Neural progenitor cell (in vitro differentiated cells): ENCODE measurements around the gene XIRP1. TPM values are rescaled to one million over a fixed set of nuclear protein-coding genes. Genes with fewer than 3 reads are reported as not detected.
A peak's percentile ranks its signal among the peaks of the same experiment; 100 is the strongest.

ENCODE experiments used
- DNase-seq: peaks from one replicate; pipeline ENCODE4 v3.0.0-alpha.2; 2016; ENCODE audit warnings: low spot score
- H2AFZ ChIP-seq: fragments of 200-600 bp; sonication (generic); replicated peaks from 2 replicates; pipeline ENCODE4 v1.6.1; 2016; ENCODE audit warnings: antibody characterized with exemption
- H3F3A ChIP-seq: fragments of 200-600 bp; sonication (generic); 2 replicates; pipeline ENCODE4 v1.6.1; 2016; ENCODE audit warnings: antibody characterized with exemption, low read depth
- H3K27ac ChIP-seq: fragments of 200-600 bp; sonication (generic); 2 replicates; pipeline ENCODE4 v1.5.1; 2016; ENCODE audit warnings: mild to moderate bottlenecking
- H3K27me3 ChIP-seq: fragments of 200-600 bp; sonication (generic); 2 replicates; pipeline ENCODE4 v1.6.1; 2016; ENCODE audit warnings: mild to moderate bottlenecking, moderate library complexity
- H3K36me3 ChIP-seq: fragments of 200-600 bp; sonication (generic); 2 replicates; pipeline ENCODE4 v1.5.1; 2016
- H3K4me1 ChIP-seq: fragments of 200-600 bp; sonication (generic); 2 replicates; pipeline ENCODE4 v1.6.1; 2016; ENCODE audit warnings: mixed run types
- H3K4me2 ChIP-seq: fragments of 200-600 bp; sonication (generic); 2 replicates; pipeline ENCODE4 v1.6.1; 2016
- H3K4me3 ChIP-seq: fragments of 200-600 bp; sonication (generic); 2 replicates; pipeline ENCODE4 v1.5.1; 2016
- H3K79me2 ChIP-seq: fragments of 200-600 bp; sonication (generic); 2 replicates; pipeline ENCODE4 v1.6.1; 2016; ENCODE audit warnings: low read depth
- H3K9ac ChIP-seq: fragments of 200-600 bp; sonication (generic); 2 replicates; pipeline ENCODE4 v1.6.1; 2016
- H3K9me3 ChIP-seq: fragments of 200-600 bp; sonication (generic); 2 replicates; pipeline ENCODE4 v1.5.1; 2016; ENCODE audit warnings: low read depth
- H4K20me1 ChIP-seq: fragments of 200-600 bp; sonication (generic); 2 replicates; pipeline ENCODE4 v1.6.1; 2016; ENCODE audit warnings: low read depth
- H3K27ac Mint-ChIP-seq: 3 replicates; pipeline ENCODE4 v1.8.0; 2021; ENCODE audit warnings: mixed read lengths
- H3K27me3 Mint-ChIP-seq: 2 replicates; pipeline ENCODE4 v1.8.0; 2022; ENCODE audit warnings: low read depth, mild to moderate bottlenecking, inconsistent platforms, moderate library complexity, mixed read lengths; ENCODE audit not compliant: insufficient read depth
- H3K36me3 Mint-ChIP-seq: 3 replicates; pipeline ENCODE4 v1.8.0; 2021; ENCODE audit warnings: mixed read lengths
- H3K4me1 Mint-ChIP-seq: 3 replicates; pipeline ENCODE4 v1.8.0; 2021; ENCODE audit warnings: mixed read lengths
- H3K4me3 Mint-ChIP-seq: 3 replicates; pipeline ENCODE4 v1.8.0; 2021; ENCODE audit warnings: mild to moderate bottlenecking, moderate library complexity, mixed read lengths
- H3K9me3 Mint-ChIP-seq: 3 replicates; pipeline ENCODE4 v1.8.0; 2020; ENCODE audit warnings: mixed read lengths
- CTCF ChIP-seq: fragments of 200-600 bp; sonication (generic); IDR thresholded peaks from 2 replicates; pipeline ENCODE4 v1.5.1; 2017; ENCODE audit warnings: antibody characterized with exemption, mild to moderate bottlenecking
- EZH2 ChIP-seq: fragments of 200-600 bp; sonication (generic); IDR thresholded peaks from 2 replicates; pipeline ENCODE4 v1.6.1; 2017; ENCODE audit warnings: antibody characterized with exemption, mild to moderate bottlenecking, moderate library complexity
- EZH2phosphoT487 ChIP-seq: fragments of 200-600 bp; sonication (generic); IDR thresholded peaks from 2 replicates; pipeline ENCODE4 v1.6.1; 2017; ENCODE audit warnings: antibody characterized with exemption
- total RNA-seq: library from RNA; depleted of rRNA; stranded (reverse); fragments of >200 nt; gene quantifications from 2 replicates; pipeline ENCODE4 v1.2.3, GENCODE V29; 2015; ENCODE audit warnings: low replicate concordance

XIRP1 gene
- total RNA-seq, 1 donor from 2014 or later: not detected

DNA sequence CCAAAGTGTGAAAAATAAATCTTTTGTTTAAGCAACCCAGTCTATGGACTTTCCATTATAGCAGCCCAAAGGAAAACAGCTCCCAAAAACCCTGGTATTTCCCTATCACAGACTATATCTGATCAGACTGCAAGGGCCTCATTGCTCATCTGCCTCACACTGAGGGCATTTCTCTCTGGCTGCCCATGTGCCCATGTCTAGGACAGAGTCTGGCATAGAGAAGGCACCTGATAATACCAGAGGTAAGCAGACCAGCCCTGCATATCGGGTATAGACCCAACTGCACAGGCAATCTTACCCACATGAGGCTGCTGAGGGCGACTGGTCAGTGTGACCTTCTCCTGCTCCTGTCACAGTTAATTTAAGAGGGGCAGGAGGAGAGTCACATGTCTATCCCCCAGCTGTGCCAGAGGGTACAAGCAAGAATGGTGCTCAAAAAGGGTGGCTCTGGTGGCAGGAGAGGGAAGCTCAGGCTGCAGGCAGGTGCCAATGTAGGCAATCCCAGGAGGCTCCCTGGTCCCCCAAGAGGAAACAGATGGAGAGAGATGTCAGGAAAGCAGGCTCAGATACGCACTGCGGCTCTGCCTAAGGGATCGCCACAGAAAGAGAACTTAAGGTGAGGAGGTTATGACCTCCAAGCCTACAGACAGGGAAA is 42.1 kb downstream of the XIRP1 start:
- Mint-ChIP-seq H3K36me3 (no peaks in the 10 kb centered on the region), H3K27ac (peak overlapping the region; percentile 95), H3K27me3 (peaks cover 9% of the 10 kb centered on the region), H3K4me1 (peaks cover 79% of the 10 kb centered on the region), H3K9me3 (no peaks in the 10 kb centered on the region), H3K4me3 (peak overlapping the region; percentile 94)
- Histone ChIP-seq H2AFZ (no peak overlapping the region), H4K20me1 (peaks cover 35% of the 10 kb centered on the region), H3K9ac (no peak overlapping the region), H3K9me3 (no peaks in the 10 kb centered on the region), H3K36me3 (no peaks in the 10 kb centered on the region), H3K79me2 (peaks cover 23% of the 10 kb centered on the region), H3K27ac (no peak overlapping the region), H3K27me3 (peaks cover 11% of the 10 kb centered on the region), H3F3A (peaks cover 38% of the 10 kb centered on the region), H3K4me3 (no peak overlapping the region), H3K4me1 (peaks cover 34% of the 10 kb centered on the region), H3K4me2 (peak overlapping the region; percentile 100)
- DNase-seq: no peak
- no peak for TF ChIP-seq EZH2phosphoT487
- no peak for TF ChIP-seq CTCF
- no peak for TF ChIP-seq EZH2

GRCh38 chr3:39149498-39150147 is 42.8 kb downstream of the XIRP1 start:
- peaks cover 31% of the 10 kb centered on the region for H3K4me1 ChIP-seq
- Mint-ChIP-seq H3K4me3 (no peak overlapping the region), H3K9me3 (no peaks in the 10 kb centered on the region), H3K36me3 (peaks cover under 1% of the 10 kb centered on the region), H3K4me1 (peaks cover 77% of the 10 kb centered on the region), H3K27me3 (peaks cover 11% of the 10 kb centered on the region), H3K27ac (no peak overlapping the region)
- H3K36me3 ChIP-seq: no peaks in the 10 kb centered on the region
- DNase-seq: no peak
- no peak overlapping the region for H3K4me3 ChIP-seq
- TF ChIP-seq CTCF (no peak), EZH2phosphoT487 (no peak), EZH2 (no peak)
- H3K9me3 ChIP-seq: no peaks in the 10 kb centered on the region
- H2AFZ ChIP-seq: no peak overlapping the region
- H3K27ac ChIP-seq: no peak overlapping the region
- H3K9ac ChIP-seq: no peak overlapping the region
- peaks cover 23% of the 10 kb centered on the region for H3K79me2 ChIP-seq
- peaks cover 35% of the 10 kb centered on the region for H4K20me1 ChIP-seq
- H3K27me3 ChIP-seq: peaks cover 11% of the 10 kb centered on the region
- no peak overlapping the region for H3K4me2 ChIP-seq
- H3F3A ChIP-seq: peaks cover 37% of the 10 kb centered on the region

- no peaks in the 10 kb centered on the region for H3K9me3 Mint-ChIP-seq
- Histone ChIP-seq H3K36me3 (no peaks in the 10 kb centered on the region), H4K20me1 (peaks cover 35% of the 10 kb centered on the region), H3K4me1 (peaks cover 25% of the 10 kb centered on the region), H3K4me3 (no peak overlapping the region), H3K9me3 (no peaks in the 10 kb centered on the region), H3K27ac (no peak overlapping the region), H3F3A (peaks cover 31% of the 10 kb centered on the region), H3K79me2 (peaks cover 23% of the 10 kb centered on the region), H3K27me3 (peaks cover 11% of the 10 kb centered on the region), H3K9ac (no peak overlapping the region), H2AFZ (no peak overlapping the region), H3K4me2 (no peak overlapping the region)
- TF ChIP-seq CTCF: no peak
- no peak for TF ChIP-seq EZH2
- no peak for TF ChIP-seq EZH2phosphoT487
- peak overlapping the region; percentile 41 for H3K4me3 Mint-ChIP-seq
- no peak for DNase-seq
- H3K27me3 Mint-ChIP-seq: peaks cover 14% of the 10 kb centered on the region
- H3K36me3 Mint-ChIP-seq: peaks cover 4% of the 10 kb centered on the region
- peaks cover 74% of the 10 kb centered on the region for H3K4me1 Mint-ChIP-seq
- peak overlapping the region; percentile 23 for H3K27ac Mint-ChIP-seq
Observed at GRCh38 chr3:39149059-39149455, 43.3 kb downstream of the XIRP1 start.
